Endothelial cell of umbilical vein (primary cell): ENCODE results near the gene ARMS2.

Experiments used
- CTCF ChIP-seq, 2 donors: IDR thresholded peaks; 1 replicate in 1 of 2; 2 replicates in 1 of 2; pipeline ENCODE4 v1.5.1; 2011; ENCODE audit warnings: low read length in 2 of 2, mild to moderate bottlenecking in 2 of 2, moderate library complexity in 2 of 2, control low read depth in 1 of 2, inconsistent platforms in 1 of 2, low read depth in 1 of 2; ENCODE audit not compliant: insufficient read depth in 1 of 2; ENCODE audit errors: extremely low read depth in 1 of 2
- EZH2 ChIP-seq: IDR thresholded peaks from 2 replicates; pipeline ENCODE4 v1.6.1; 2012; ENCODE audit warnings: borderline replicate concordance, low read depth, mild to moderate bottlenecking, moderate library complexity, low read length, inconsistent platforms; ENCODE audit not compliant: severe bottlenecking
- GATA2 ChIP-seq: IDR thresholded peaks from 2 replicates; pipeline ENCODE4 v1.7.0; 2011; ENCODE audit warnings: low read depth, mild to moderate bottlenecking, moderate library complexity, mixed read lengths, low read length; ENCODE audit not compliant: insufficient read length, insufficient read depth
- JUN ChIP-seq: IDR thresholded peaks from 2 replicates; pipeline ENCODE4 v1.6.1; 2011; ENCODE audit warnings: borderline replicate concordance, low read depth; ENCODE audit not compliant: insufficient read length, insufficient read depth
- POLR2A ChIP-seq: IDR thresholded peaks from 2 replicates; pipeline ENCODE4 v1.6.1; 2012; ENCODE audit warnings: low read depth, mild to moderate bottlenecking, control low read depth, low read length
- POLR2AphosphoS5 ChIP-seq: IDR thresholded peaks from 2 replicates; pipeline ENCODE4 v1.6.1; 2012; ENCODE audit warnings: low read depth, mild to moderate bottlenecking, control low read depth, low read length, moderate library complexity; ENCODE audit not compliant: insufficient read depth

- no peak for TF ChIP-seq CTCF (IDR thresholded peaks at IDR 0.05; ENCODE audit: extremely low read depth in 1 of 2, insufficient read depth in 1 of 2, low read depth in 1 of 2, low read length in 2 of 2)
- TF ChIP-seq EZH2, result no peak
- no peak for TF ChIP-seq GATA2
- TF ChIP-seq POLR2A, result no peak
- TF ChIP-seq POLR2AphosphoS5, result no peak
- no peak for TF ChIP-seq JUN
These were observed 25.8 kb downstream of the ARMS2 start for GRCh38 chr10:122480146-122480833.
